GM23338 (cell line): ENCODE data around the gene B4GAT1. TPM values are rescaled to one million over a fixed set of nuclear protein-coding genes. Genes with fewer than 3 reads are reported as not detected.

Experiments
- ATAC-seq: fragments of 200-7000 bp; cut with Tn5 transposase; 3 replicates; pipeline ENCODE4 v1.9.1; 2020
- DNase-seq: peaks from one replicate; pipeline ENCODE4 v3.0.0-alpha.2; 2015; ENCODE audit warnings: low spot score
- H2AFZ ChIP-seq: fragments of 200-600 bp; sonication (generic); 2 replicates; pipeline ENCODE4 v1.8.0; 2016; ENCODE audit warnings: antibody characterized with exemption, mild to moderate bottlenecking, moderate library complexity
- H3F3A ChIP-seq: fragments of 200-600 bp; sonication (generic); replicated peaks from 2 replicates; pipeline ENCODE4 v1.8.0; 2017; ENCODE audit warnings: antibody characterized with exemption, mixed run types, low read depth
- H3K27ac ChIP-seq: fragments of 200-600 bp; sonication (generic); 2 replicates; pipeline ENCODE4 v1.6.1; 2016; ENCODE audit warnings: low read depth
- H3K27me3 ChIP-seq: fragments of 200-600 bp; sonication (generic); 2 replicates; pipeline ENCODE4 v1.8.0; 2016; ENCODE audit warnings: mild to moderate bottlenecking, mixed run types, moderate library complexity; ENCODE audit not compliant: insufficient read depth
- H3K36me3 ChIP-seq: fragments of 200-600 bp; sonication (generic); 2 replicates; pipeline ENCODE4 v1.8.0; 2016; ENCODE audit warnings: mild to moderate bottlenecking; ENCODE audit not compliant: insufficient read depth
- H3K4me1 ChIP-seq: fragments of 200-600 bp; sonication (generic); 2 replicates; pipeline ENCODE4 v1.8.0; 2016; ENCODE audit warnings: mild to moderate bottlenecking, moderate library complexity; ENCODE audit not compliant: insufficient read depth
- H3K4me2 ChIP-seq: fragments of 200-600 bp; sonication (generic); 2 replicates; pipeline ENCODE4 v1.7.1; 2017; ENCODE audit warnings: mixed run types
- H3K4me3 ChIP-seq: fragments of 200-600 bp; sonication (generic); 2 replicates; pipeline ENCODE4 v1.6.1; 2016; ENCODE audit warnings: mixed run types
- H3K79me2 ChIP-seq: fragments of 200-600 bp; sonication (generic); replicated peaks from 2 replicates; pipeline ENCODE4 v1.8.0; 2017; ENCODE audit warnings: mild to moderate bottlenecking; ENCODE audit not compliant: insufficient read depth
- H3K9me2 ChIP-seq: fragments of 200-600 bp; sonication (generic); 2 replicates; pipeline ENCODE4 v1.8.0; 2017; ENCODE audit not compliant: insufficient read depth
- H4K20me1 ChIP-seq: fragments of 200-600 bp; sonication (generic); replicated peaks from 2 replicates; pipeline ENCODE4 v1.8.0; 2017; ENCODE audit warnings: mild to moderate bottlenecking; ENCODE audit not compliant: insufficient read depth
- H3K27ac Mint-ChIP-seq: 2 replicates; pipeline ENCODE4 v1.8.0; 2020; ENCODE audit warnings: inconsistent platforms, mild to moderate bottlenecking, moderate library complexity, mixed read lengths
- H3K27me3 Mint-ChIP-seq: 3 replicates; pipeline ENCODE4 v1.8.0; 2022; ENCODE audit warnings: low read depth, mild to moderate bottlenecking, moderate library complexity, mixed read lengths, inconsistent platforms; ENCODE audit not compliant: insufficient read depth, poor library complexity
- H3K36me3 Mint-ChIP-seq: 3 replicates; pipeline ENCODE4 v1.8.0; 2021; ENCODE audit warnings: low read depth, mild to moderate bottlenecking, inconsistent platforms, moderate library complexity, mixed read lengths
- H3K4me1 Mint-ChIP-seq: 3 replicates; pipeline ENCODE4 v1.8.0; 2020; ENCODE audit warnings: mild to moderate bottlenecking, inconsistent platforms, mixed read lengths
- H3K4me3 Mint-ChIP-seq: 3 replicates; pipeline ENCODE4 v1.8.0; 2021; ENCODE audit warnings: moderate library complexity, mild to moderate bottlenecking, inconsistent platforms, mixed read lengths
- H3K9me3 Mint-ChIP-seq: 3 replicates; pipeline ENCODE4 v1.8.0; 2020; ENCODE audit warnings: moderate library complexity, mild to moderate bottlenecking, inconsistent platforms, mixed read lengths
- CREB1 ChIP-seq: fragments of 250-450 bp; sonication (Bioruptor Pico); IDR thresholded peaks from 2 replicates; pipeline ENCODE4 v1.5.0; 2020; ENCODE audit warnings: low read depth, mild to moderate bottlenecking, moderate library complexity
- CTCF ChIP-seq, 2 experiments: fragments of 200-600 bp in 1 of 2; sonication (generic) in 1 of 2; conservative IDR thresholded peaks; 2 replicates each; pipeline versions ENCODE4 v1.5.1 to v1.6.1; 2016 to 2017; ENCODE audit warnings: antibody characterized with exemption in 2 of 2, low read depth in 2 of 2, mild to moderate bottlenecking in 2 of 2, moderate library complexity in 1 of 2
- ETS1 ChIP-seq: IDR thresholded peaks from 2 replicates; pipeline ENCODE4 v1.6.1; 2016; ENCODE audit warnings: antibody characterized with exemption
- EZH2 ChIP-seq: fragments of 200-600 bp; sonication (generic); IDR thresholded peaks from one replicate; pipeline ENCODE4 v1.8.0; 2017; ENCODE audit warnings: antibody characterized with exemption, mild to moderate bottlenecking, low read depth; ENCODE audit not compliant: unreplicated experiment
- EZH2phosphoT487 ChIP-seq: fragments of 200-600 bp; sonication (generic); IDR thresholded peaks from one replicate; pipeline ENCODE4 v1.8.1; 2018; ENCODE audit warnings: antibody characterized with exemption; ENCODE audit not compliant: unreplicated experiment
- JUNB ChIP-seq: IDR thresholded peaks from one replicate; pipeline ENCODE4 v1.6.1; 2016; ENCODE audit warnings: antibody characterized with exemption; ENCODE audit not compliant: unreplicated experiment
- NANOG ChIP-seq: IDR thresholded peaks from 2 replicates; pipeline ENCODE4 v1.6.1; 2016; ENCODE audit warnings: antibody characterized with exemption, borderline replicate concordance
- REST ChIP-seq: IDR thresholded peaks from one replicate; pipeline ENCODE4 v1.6.1; 2018; ENCODE audit warnings: antibody characterized with exemption; ENCODE audit not compliant: unreplicated experiment
- STAT1 ChIP-seq: IDR thresholded peaks from one replicate; pipeline ENCODE4 v1.6.1; 2016; ENCODE audit warnings: antibody characterized with exemption; ENCODE audit not compliant: unreplicated experiment
- ZNF114 ChIP-seq: fragments of 250-450 bp; sonication (Bioruptor Pico); IDR thresholded peaks from 2 replicates; pipeline ENCODE4 v1.5.0; 2020; ENCODE audit warnings: mild to moderate bottlenecking, moderate library complexity
- ZNF331 ChIP-seq: fragments of 250-450 bp; sonication (Bioruptor Pico); IDR thresholded peaks from 2 replicates; pipeline ENCODE4 v1.5.0; 2020; ENCODE audit warnings: low read depth, mild to moderate bottlenecking, moderate library complexity
- polyA plus RNA-seq: library from polyadenylated mRNA; unstranded; fragments of >200 nt; fragmentation: Nextera tagmentation; extraction: Ambion mirVana; gene quantifications from 2 replicates; pipeline ENCODE4 v1.2.1, GENCODE V29; 2016
- total RNA-seq: library from RNA; depleted of rRNA; stranded (reverse); fragments of >200 nt; shearing (Covaris generic); gene quantifications from 2 replicates; pipeline ENCODE4 v1.2.3, GENCODE V29; 2014

Gene B4GAT1
- total and polyA plus RNA-seq, 2 experiments from 2014 or later: 23.5 to 41.9 TPM

- no peaks in the 10 kb centered on the region; the same call in 1 of the 2 replicates for H3K36me3 ChIP-seq
- H2AFZ ChIP-seq: no peak overlapping the region
- peaks cover 29% of the 10 kb centered on the region for H3K4me1 Mint-ChIP-seq
- H3K79me2 ChIP-seq: peaks cover 14% of the 10 kb centered on the region
- H3K27me3 Mint-ChIP-seq: peaks cover 23% of the 10 kb centered on the region
- DNase-seq: no peak
- peaks cover 15% of the 10 kb centered on the region for H3K4me1 ChIP-seq
- no peak overlapping the region for H3K27ac Mint-ChIP-seq
- peaks cover 18% of the 10 kb centered on the region for H3F3A ChIP-seq
- H3K4me3 ChIP-seq: no peak overlapping the region
- no peak overlapping the region for H3K27ac ChIP-seq
- no peak overlapping the region for H3K4me2 ChIP-seq
- H3K9me2 ChIP-seq: no peaks in the 10 kb centered on the region
- peaks cover 5% of the 10 kb centered on the region; the same call in 2 of the 3 replicates for H3K9me3 Mint-ChIP-seq
- peaks cover 29% of the 10 kb centered on the region for H3K36me3 Mint-ChIP-seq
- peaks cover 3% of the 10 kb centered on the region; the same call in 1 of the 2 replicates for H4K20me1 ChIP-seq
- ATAC-seq: no peak
- peaks cover 8% of the 10 kb centered on the region; the same call in 1 of the 2 replicates for H3K27me3 ChIP-seq
- no peak for TF ChIP-seq CREB1 (CRISPR knock-in tag)
- TF ChIP-seq ZNF331 (CRISPR knock-in tag): no peak
- no peak for TF ChIP-seq ETS1
- TF ChIP-seq EZH2phosphoT487: no peak
- no peak for TF ChIP-seq STAT1
- TF ChIP-seq EZH2: no peak
- no peak for TF ChIP-seq NANOG
- TF ChIP-seq REST: no peak
- H3K4me3 Mint-ChIP-seq: peak overlapping the region; percentile 96
Measured at GRCh38 chr11:66343176-66343575, 4.3 kb downstream of the B4GAT1 start.

- Histone ChIP-seq H3K4me3 (no peak overlapping the region), H3K27me3 (peaks cover 5% of the 10 kb centered on the region; the same call in 1 of the 2 replicates), H4K20me1 (peaks cover 3% of the 10 kb centered on the region; the same call in 1 of the 2 replicates), H3K27ac (no peak overlapping the region), H3K4me1 (peaks cover 15% of the 10 kb centered on the region), H3K36me3 (no peaks in the 10 kb centered on the region; the same call in 1 of the 2 replicates), H3F3A (peaks cover 16% of the 10 kb centered on the region; the same call in 1 of the 2 replicates), H3K9me2 (no peaks in the 10 kb centered on the region), H3K4me2 (no peak overlapping the region), H3K79me2 (peaks cover 14% of the 10 kb centered on the region), H2AFZ (no peak overlapping the region)
- DNase-seq (no peak), ATAC-seq (no peak)
- Mint-ChIP-seq H3K4me1 (peaks cover 31% of the 10 kb centered on the region), H3K27me3 (peaks cover 20% of the 10 kb centered on the region), H3K4me3 (no peak overlapping the region), H3K9me3 (no peaks in the 10 kb centered on the region; the same call in 2 of the 3 replicates), H3K27ac (no peak overlapping the region; the same call in 1 of the 2 replicates), H3K36me3 (peaks cover 25% of the 10 kb centered on the region)
- TF ChIP-seq ZNF114 (CRISPR knock-in tag) (no peak), NANOG (no peak), JUNB (no peak), CTCF (conservative IDR thresholded peaks at IDR 0.05; ENCODE audit: low read depth in 2 of 2) (no peak), STAT1 (no peak)
Measured at GRCh38 chr11:66341502-66342126, 5.8 kb downstream of the B4GAT1 start.
